Urinary bladder (tissue), 4 donors: Measurements from ENCODE around the gene FAM83B. TPM values are rescaled to one million over a fixed set of nuclear protein-coding genes. Genes with fewer than 3 reads are reported as not detected.
"Not testable (repeated sequence)": the region's sequence is repeated elsewhere in the genome, so short reads cannot be mapped to it uniquely, and the experiment has no call there.

Experiments
- DNase-seq: peaks from one replicate; pipeline ENCODE4 v3.0.0-alpha.2; 2015; ENCODE audit errors: extremely low spot score
- H3K27ac ChIP-seq: one replicate; pipeline ENCODE4 v1.5.1; 2013; ENCODE audit warnings: low read depth, mild to moderate bottlenecking, moderate library complexity
- H3K36me3 ChIP-seq: one replicate; pipeline ENCODE4 v1.6.1; 2013; ENCODE audit warnings: mild to moderate bottlenecking, moderate library complexity; ENCODE audit not compliant: insufficient read depth
- H3K4me1 ChIP-seq: one replicate; pipeline ENCODE4 v1.6.1; 2013; ENCODE audit warnings: mild to moderate bottlenecking, moderate library complexity; ENCODE audit not compliant: insufficient read depth
- H3K4me3 ChIP-seq: one replicate; pipeline ENCODE4 v1.5.1; 2013; ENCODE audit warnings: low read depth, low read length
- WGBS: extraction: QIAGEN DNeasy Blood & Tissue Kit; methylation state at CpG from one replicate; pipeline ENCODE4 v1.1.7; 2013; 5-methylcytosine and 5-hydroxymethylcytosine counted together
- polyA plus RNA-seq: library from polyadenylated mRNA; stranded (reverse); fragments of 200-250 nt; gene quantifications from one replicate; pipeline ENCODE4 v1.2.3, GENCODE V29; 2013
- total RNA-seq: library from RNA; depleted of rRNA; stranded (reverse); fragments of >200 nt; gene quantifications from one replicate; pipeline ENCODE4 v1.2.3, GENCODE V29; 2014
- donor health status: healthy with polysubstance abuse.
- donor health status: healthy.

FAM83B gene
- total and polyA plus RNA-seq, 2 donors: 0.72 to 15.7 TPM

DNA sequence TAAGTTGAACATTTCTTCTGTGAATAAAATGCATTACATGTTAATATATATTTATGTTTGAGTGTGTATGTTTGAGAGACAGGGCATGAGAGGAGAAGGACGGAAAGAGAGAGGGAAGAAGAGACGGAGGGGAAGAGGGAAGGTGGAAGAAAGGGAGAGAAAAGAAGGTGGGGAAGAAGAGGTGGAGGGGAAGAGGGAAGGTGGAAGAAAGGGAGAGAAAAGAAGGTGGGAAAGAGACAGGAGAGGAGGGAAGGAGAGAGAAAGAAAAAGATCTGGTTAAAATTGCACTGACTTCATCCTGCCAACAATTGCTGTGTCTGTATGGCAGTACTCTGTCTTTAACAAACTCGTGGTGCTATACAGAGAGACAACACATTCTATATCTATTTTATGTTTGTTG, 29.0 kb downstream of the FAM83B start:
- 82% methylated on average over 3 of the region's 3 CpGs for WGBS
- no peak for DNase-seq
- H3K4me3 ChIP-seq: no peak overlapping the region
- H3K36me3 ChIP-seq: no peaks in the 10 kb centered on the region
- no peaks in the 10 kb centered on the region for H3K4me1 ChIP-seq
- no peak overlapping the region for H3K27ac ChIP-seq

DNA sequence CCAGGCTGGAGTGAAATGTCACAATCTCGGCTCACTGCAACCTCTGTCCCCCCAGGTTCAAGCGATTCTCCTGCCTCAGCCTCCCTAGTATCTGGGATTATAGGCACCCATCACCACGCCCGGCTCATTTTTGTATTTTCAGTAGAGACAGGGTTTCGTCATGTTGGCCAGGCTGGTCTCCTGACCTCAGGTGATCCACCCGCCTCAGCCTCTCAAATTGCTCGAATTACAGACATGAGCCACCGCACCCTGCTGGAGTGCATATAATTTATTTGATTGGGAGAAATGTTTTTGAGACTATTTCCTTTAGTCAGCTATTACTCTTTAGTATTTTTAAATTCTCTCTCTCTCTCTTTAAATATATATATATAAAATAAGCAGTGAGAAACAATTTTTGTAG, 29.8 kb downstream of the FAM83B start:
- Histone ChIP-seq H3K4me3 (no peak overlapping the region), H3K36me3 (no peaks in the 10 kb centered on the region), H3K4me1 (no peaks in the 10 kb centered on the region), H3K27ac (no peak overlapping the region)
- no peak for DNase-seq
- WGBS: 91% methylated on average over 8 of the region's 8 CpGs

- no peaks in the 10 kb centered on the region for H3K36me3 ChIP-seq
- H3K4me1 ChIP-seq: no peaks in the 10 kb centered on the region
- H3K4me3 ChIP-seq: no peak overlapping the region
- no peak overlapping the region for H3K27ac ChIP-seq
- no peak for DNase-seq
These were observed 30.3 kb downstream of the FAM83B start for GRCh38 chr6:54876871-54877270.

- Histone ChIP-seq H3K4me1 (no peaks in the 10 kb centered on the region), H3K4me3 (no peak overlapping the region), H3K36me3 (no peaks in the 10 kb centered on the region), H3K27ac (no peak overlapping the region)
- no peak for DNase-seq
- 93% methylated on average over 5 of the region's 5 CpGs for WGBS
These were observed 31.2 kb downstream of the FAM83B start for GRCh38 chr6:54877713-54878317.

- Histone ChIP-seq H3K36me3 (no peaks in the 10 kb centered on the region), H3K27ac (no peak overlapping the region), H3K4me3 (no peak overlapping the region), H3K4me1 (no peaks in the 10 kb centered on the region)
- WGBS: 67% methylated on average over 2 of the region's 2 CpGs
- no peak for DNase-seq
These were observed 32.1 kb downstream of the FAM83B start for GRCh38 chr6:54878718-54879117.

- 54% methylated on average over 8 of the region's 8 CpGs for WGBS
- Histone ChIP-seq H3K36me3 (no peaks in the 10 kb centered on the region), H3K4me1 (no peaks in the 10 kb centered on the region), H3K4me3 (no peak overlapping the region), H3K27ac (no peak overlapping the region)
- no peak for DNase-seq
These were observed 32.8 kb downstream of the FAM83B start for GRCh38 chr6:54879188-54879985.

- Histone ChIP-seq H3K4me3 (no peak overlapping the region), H3K27ac (no peak overlapping the region), H3K4me1 (no peaks in the 10 kb centered on the region), H3K36me3 (no peaks in the 10 kb centered on the region)
- WGBS: 73% methylated on average over 1 of the region's 1 CpG
- DNase-seq: no peak
These were observed 34.6 kb downstream of the FAM83B start for GRCh38 chr6:54881067-54881730.

GRCh38 chr6:54881891-54882290, 35.3 kb downstream of the FAM83B start:
- 98% methylated on average over 3 of the region's 3 CpGs for WGBS
- not testable (repeated sequence) for H3K4me1 ChIP-seq

DNA sequence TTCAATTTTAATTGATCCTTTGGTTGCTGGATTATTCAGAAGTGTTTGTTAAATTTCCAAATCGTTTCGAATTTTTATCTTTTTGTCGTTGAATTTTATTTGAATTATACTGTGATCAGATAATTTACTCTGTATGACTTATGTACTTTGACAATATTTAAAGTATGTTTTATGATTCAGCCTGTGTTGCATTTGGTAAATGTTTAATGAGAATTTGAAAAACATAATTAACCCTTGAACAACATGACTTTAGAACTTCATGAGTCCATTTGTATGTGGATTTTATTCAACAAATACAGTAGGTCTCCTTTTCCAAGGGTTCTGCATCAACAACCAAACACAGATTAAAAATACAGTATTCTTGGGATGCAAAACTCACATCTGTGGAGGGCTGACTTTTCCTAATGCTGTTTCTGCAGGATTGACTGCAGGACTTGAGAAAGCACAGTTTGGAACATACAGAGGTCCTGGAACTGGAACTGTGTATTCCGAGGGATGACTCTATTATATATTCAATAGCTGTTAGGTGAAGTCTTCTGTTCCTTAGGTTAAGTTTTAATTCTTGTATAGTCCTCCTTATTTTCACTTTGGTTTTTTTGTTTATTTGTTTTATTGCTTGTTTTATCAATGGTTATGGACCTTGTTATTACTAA, 40.5 kb downstream of the FAM83B start:
- WGBS: 81% methylated on average over 4 of the region's 4 CpGs
- H3K27ac ChIP-seq: no peak overlapping the region
- no peaks in the 10 kb centered on the region for H3K4me1 ChIP-seq
- H3K36me3 ChIP-seq: no peaks in the 10 kb centered on the region
- DNase-seq: no peak
- no peak overlapping the region for H3K4me3 ChIP-seq

More at GRCh38 chr6:54881891-54882290, 35.3 kb downstream of the FAM83B start:
- not testable (repeated sequence) for H3K27ac ChIP-seq, H3K4me3 ChIP-seq, H3K36me3 ChIP-seq, DNase-seq

DNA sequence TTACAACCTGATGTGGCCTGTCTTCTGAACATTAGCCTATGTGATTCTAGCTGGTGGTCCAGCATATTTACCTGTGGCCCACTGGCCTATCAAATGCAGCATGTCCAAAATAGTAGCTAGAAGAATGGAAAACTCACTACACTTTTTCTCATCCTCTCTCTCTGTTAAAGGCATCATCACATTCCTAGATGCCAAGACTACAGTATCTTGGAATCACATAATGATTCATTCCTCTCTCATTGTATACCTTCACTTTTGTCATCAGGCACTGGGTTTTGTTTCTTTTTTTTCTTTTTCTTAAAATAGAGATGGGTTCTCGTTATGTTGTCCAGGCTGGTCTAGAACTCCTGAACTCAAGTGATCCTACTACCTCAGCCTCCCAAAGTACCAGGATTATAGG, 45.0 kb downstream of the FAM83B start:
- Histone ChIP-seq H3K27ac (no peak overlapping the region), H3K36me3 (no peaks in the 10 kb centered on the region), H3K4me1 (no peaks in the 10 kb centered on the region), H3K4me3 (no peak overlapping the region)
- DNase-seq: no peak
- 81% methylated on average over 1 of the region's 1 CpG for WGBS

- no peaks in the 10 kb centered on the region for H3K36me3 ChIP-seq
- no peaks in the 10 kb centered on the region for H3K4me1 ChIP-seq
These were observed 46.3 kb downstream of the FAM83B start for GRCh38 chr6:54892831-54893230.

DNA sequence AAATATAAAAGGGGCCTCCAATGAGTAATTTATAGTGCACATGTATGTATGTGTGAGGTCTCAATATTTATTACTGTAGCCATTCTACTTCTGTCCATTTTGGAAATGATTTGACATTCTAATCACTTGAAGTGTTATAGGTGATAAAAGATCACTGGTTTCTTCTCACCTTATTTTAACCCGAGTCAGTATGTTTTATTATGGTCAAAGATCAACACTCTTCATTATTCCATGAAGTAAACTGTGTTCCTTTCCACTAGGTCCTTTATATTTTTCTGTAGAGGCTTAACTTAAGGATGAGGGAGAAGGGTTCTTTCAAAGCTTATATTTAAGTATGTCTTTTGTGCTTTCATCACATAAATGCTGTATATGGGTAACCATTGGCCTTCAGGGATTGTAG, 47.2 kb downstream of the FAM83B start:
- H3K4me1 ChIP-seq: no peaks in the 10 kb centered on the region
- H3K27ac ChIP-seq: no peak overlapping the region
- H3K36me3 ChIP-seq: no peaks in the 10 kb centered on the region
- no peak for DNase-seq
- 74% methylated on average over 1 of the region's 1 CpG for WGBS
- H3K4me3 ChIP-seq: no peak overlapping the region

More at GRCh38 chr6:54892831-54893230, 46.3 kb downstream of the FAM83B start:
- no peak overlapping the region for H3K27ac ChIP-seq
- no peak overlapping the region for H3K4me3 ChIP-seq
- 99% methylated on average over 1 of the region's 1 CpG for WGBS
- no peak for DNase-seq

- Histone ChIP-seq H3K4me3 (no peak overlapping the region), H3K4me1 (no peaks in the 10 kb centered on the region), H3K27ac (no peak overlapping the region), H3K36me3 (no peaks in the 10 kb centered on the region)
- DNase-seq: no peak
- 78% methylated on average over 3 of the region's 3 CpGs for WGBS
These were observed 49.7 kb downstream of the FAM83B start for GRCh38 chr6:54896302-54896701.
